K562 (cell line): ENCODE data around the gene HOXB1. TPM values are rescaled to one million over a fixed set of nuclear protein-coding genes. Genes with fewer than 3 reads are reported as not detected.
A peak's percentile ranks its signal among the peaks of the same experiment; 100 is the strongest.

Experiments used
- CC2D1A ChIP-seq: fragments of 450-650 bp; IDR thresholded peaks from 2 replicates; pipeline ENCODE4 v1.6.1; 2017; ENCODE audit warnings: mild to moderate bottlenecking
- HDAC1 ChIP-seq, 2 experiments: fragments of 450-650 bp; IDR thresholded peaks; 2 replicates each; pipeline ENCODE4 v1.6.1; 2016 to 2017; ENCODE audit warnings: inconsistent platforms in 1 of 2, mild to moderate bottlenecking in 1 of 2, moderate library complexity in 1 of 2
- MED1 ChIP-seq: sonication (generic); formaldehyde crosslinking; IDR thresholded peaks from 2 replicates; pipeline ENCODE4 v1.8.1; 2023; ENCODE audit warnings: missing genetic modification reagents, borderline replicate concordance
- MYC ChIP-seq, 2 experiments: fragments of 250-450 bp in 1 of 2; sonication (Bioruptor Pico) in 1 of 2; IDR thresholded peaks; 2 replicates each; pipeline versions ENCODE4 v1.5.1 to v1.6.1; 2012 to 2021; ENCODE audit warnings: low read depth in 2 of 2, borderline replicate concordance in 1 of 2, improper control_type of control experiment in 1 of 2, low read length in 1 of 2, mild to moderate bottlenecking in 1 of 2, moderate library complexity in 1 of 2
- NCOA1 ChIP-seq: fragments of 450-650 bp; IDR thresholded peaks from 2 replicates; pipeline ENCODE4 v1.6.1; 2016; ENCODE audit warnings: low read depth
- NRF1 ChIP-seq, 2 experiments: fragments of 450-650 bp; IDR thresholded peaks in 1 of 2; conservative IDR thresholded peaks in 1 of 2; 2 replicates each; pipeline ENCODE4 v1.6.1; 2014; ENCODE audit warnings: mild to moderate bottlenecking in 2 of 2
- POLR3G ChIP-seq: IDR thresholded peaks from 2 replicates; pipeline ENCODE4 v1.6.1; 2011; ENCODE audit not compliant: insufficient read length, insufficient replicate concordance; ENCODE audit errors: extremely low read depth
- RFX5 ChIP-seq: IDR thresholded peaks from 2 replicates; pipeline ENCODE4 v1.6.1; 2011; ENCODE audit warnings: low read depth, mild to moderate bottlenecking, improper control_type of control experiment, low read length
- SMAD3 ChIP-seq: fragments of 450-650 bp; formaldehyde crosslinking; conservative IDR thresholded peaks from 2 replicates; pipeline ENCODE4 v1.4.0; 2020; ENCODE audit warnings: mild to moderate bottlenecking
- ZBTB1 ChIP-seq: sonication (generic); formaldehyde crosslinking; IDR thresholded peaks from 2 replicates; pipeline ENCODE4 v1.8.1; 2023; ENCODE audit warnings: missing genetic modification reagents, low read depth, mild to moderate bottlenecking, borderline replicate concordance
- ZNF12 ChIP-seq: sonication (generic); formaldehyde crosslinking; IDR thresholded peaks from 2 replicates; pipeline ENCODE4 v1.4.0; 2020; ENCODE audit warnings: mild to moderate bottlenecking, missing genetic modification reagents
- ZNF445 ChIP-seq: fragments of 250-450 bp; sonication (Bioruptor Pico); IDR thresholded peaks from 2 replicates; pipeline ENCODE4 v1.4.0; 2020; ENCODE audit warnings: low read depth, mild to moderate bottlenecking, moderate library complexity
- ZNF583 ChIP-seq: fragments of 250-450 bp; sonication (Bioruptor Pico); IDR thresholded peaks from 2 replicates; pipeline ENCODE4 v1.4.0; 2020
- ZNF76 ChIP-seq: fragments of 250-450 bp; sonication (Bioruptor Pico); IDR thresholded peaks from 2 replicates; pipeline ENCODE4 v1.4.0; 2020; ENCODE audit warnings: mild to moderate bottlenecking, moderate library complexity, borderline replicate concordance
- ZNF764 ChIP-seq: fragments of 250-450 bp; sonication (Bioruptor Pico); IDR thresholded peaks from 2 replicates; pipeline ENCODE4 v1.4.0; 2020; ENCODE audit warnings: low read depth, mild to moderate bottlenecking, moderate library complexity
- ZNF766 ChIP-seq: fragments of 200-800 bp; sonication (Bioruptor generic); conservative IDR thresholded peaks from 2 replicates; pipeline ENCODE4 v1.6.1; 2016; ENCODE audit warnings: missing genetic modification characterization, missing compliant biosample characterization
- polyA plus RNA-seq, 8 experiments: library from polyadenylated mRNA; depleted of rRNA in 4 of 8; stranded (reverse) in 5 of 8; unstranded in 3 of 8; fragments of >200 nt; fragmentation: Nextera tagmentation in 2 of 8; fragmentation: Illumina TruSeq in 1 of 8; extraction: Ambion mirVana in 2 of 8; extraction: Trizol in 1 of 8; gene quantifications; 2 replicates each; pipeline versions ENCODE4 v1.2.1 to v1.2.3, GENCODE V29; 2011 to 2014; ENCODE audit warnings: inconsistent platforms in 1 of 8, missing spikeins in 1 of 8
- total RNA-seq, 7 experiments: library from RNA; depleted of rRNA in 6 of 7; stranded (reverse); fragments of >200 nt in 6 of 7; fragmentation: Illumina TruSeq in 2 of 7; extraction: Trizol in 2 of 7; gene quantifications; 2 replicates each; pipeline versions ENCODE4 v1.2.1 to v1.2.3, GENCODE V29; 2011 to 2021; ENCODE audit warnings: low replicate concordance in 1 of 7
- TF ChIP-seq, protein P1 (sequence below): fragments of 250-450 bp; sonication (Bioruptor Pico); IDR thresholded peaks from 2 replicates; pipeline ENCODE4 v1.4.0; 2020; ENCODE audit warnings: mild to moderate bottlenecking
- TF ChIP-seq, protein P2 (sequence below): fragments of 250-450 bp; sonication (Bioruptor Pico); IDR thresholded peaks from 2 replicates; pipeline ENCODE4 v1.5.0; 2020; ENCODE audit warnings: mild to moderate bottlenecking, borderline replicate concordance
- TF ChIP-seq, protein P3 (sequence below): sonication (generic); formaldehyde crosslinking; IDR thresholded peaks from 2 replicates; pipeline ENCODE4 v1.8.1; 2023; ENCODE audit warnings: mild to moderate bottlenecking, missing genetic modification reagents
- TF ChIP-seq, protein P4 (sequence below): fragments of 450-650 bp; formaldehyde crosslinking; IDR thresholded peaks from 2 replicates; pipeline ENCODE4 v1.4.0; 2020; ENCODE audit warnings: mild to moderate bottlenecking, moderate library complexity

Gene HOXB1
- total and polyA plus RNA-seq, 9 of the 15 experiments (the other 6 are each of a cell fraction or from before 2014, with no cell fraction given): 0.04 TPM; not detected in 8

DNA sequence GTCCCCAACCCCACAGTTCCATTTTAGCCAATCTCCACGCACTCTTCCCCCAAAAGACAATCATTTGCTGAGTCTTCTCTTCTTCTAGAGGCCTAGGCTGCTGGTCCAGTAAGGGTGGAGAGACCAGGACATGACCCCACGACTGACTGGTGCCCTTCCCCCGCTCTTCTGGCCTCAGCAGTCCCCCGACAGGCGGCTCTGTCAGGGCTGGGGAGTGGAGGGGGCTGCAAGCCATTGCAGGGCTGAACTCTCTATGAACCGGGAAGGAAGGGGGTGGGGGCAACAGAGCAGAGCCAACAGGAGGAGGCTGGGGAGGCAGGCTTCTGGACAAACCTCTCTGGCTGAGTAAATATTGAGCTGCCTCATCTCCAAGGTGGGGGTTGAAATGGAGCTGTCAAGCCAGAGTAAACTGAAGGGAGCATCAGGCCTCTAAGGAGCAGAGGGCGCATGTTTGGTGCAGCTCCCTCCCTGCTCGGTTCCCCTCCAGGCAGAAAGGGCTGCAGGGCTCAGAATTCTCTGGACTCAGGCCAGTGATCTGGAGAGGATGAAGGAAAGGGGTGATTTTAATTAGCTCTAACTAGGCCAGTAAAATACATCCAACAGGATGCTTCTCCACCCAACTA, 8.7 kb downstream of the HOXB1 start (continued):
- TF ChIP-seq MYC (IDR thresholded peaks at IDR 0.05; ENCODE audit: low read depth, low read length): peak; percentile 20; the same call in 1 of the 2 replicates
- no peak for TF ChIP-seq MYC (CRISPR knock-in tag; IDR thresholded peaks at IDR 0.05; ENCODE audit: borderline replicate concordance, low read depth)
- no peak for TF ChIP-seq ZNF76 (CRISPR knock-in tag)
- no peak for TF ChIP-seq ZNF583 (CRISPR knock-in tag)
- no peak for TF ChIP-seq CC2D1A
- TF ChIP-seq HDAC1 (IDR thresholded peaks at IDR 0.05): peak in 1 of 2 experiments; percentile 41; a peak in 1 of 4 replicates
- no peak for TF ChIP-seq ZNF766 (CRISPR knock-in tag)
- TF ChIP-seq, protein P1, sequence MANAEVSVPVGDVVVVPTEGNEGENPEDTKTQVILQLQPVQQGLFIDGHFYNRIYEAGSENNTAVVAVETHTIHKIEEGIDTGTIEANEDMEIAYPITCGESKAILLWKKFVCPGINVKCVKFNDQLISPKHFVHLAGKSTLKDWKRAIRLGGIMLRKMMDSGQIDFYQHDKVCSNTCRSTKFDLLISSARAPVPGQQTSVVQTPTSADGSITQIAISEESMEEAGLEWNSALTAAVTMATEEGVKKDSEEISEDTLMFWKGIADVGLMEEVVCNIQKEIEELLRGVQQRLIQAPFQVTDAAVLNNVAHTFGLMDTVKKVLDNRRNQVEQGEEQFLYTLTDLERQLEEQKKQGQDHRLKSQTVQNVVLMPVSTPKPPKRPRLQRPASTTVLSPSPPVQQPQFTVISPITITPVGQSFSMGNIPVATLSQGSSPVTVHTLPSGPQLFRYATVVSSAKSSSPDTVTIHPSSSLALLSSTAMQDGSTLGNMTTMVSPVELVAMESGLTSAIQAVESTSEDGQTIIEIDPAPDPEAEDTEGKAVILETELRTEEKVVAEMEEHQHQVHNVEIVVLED: no peak
- no peak for TF ChIP-seq SMAD3 (CRISPR knock-in tag)
- TF ChIP-seq ZBTB1 (CRISPR knock-in tag): no peak
- TF ChIP-seq, protein P2, sequence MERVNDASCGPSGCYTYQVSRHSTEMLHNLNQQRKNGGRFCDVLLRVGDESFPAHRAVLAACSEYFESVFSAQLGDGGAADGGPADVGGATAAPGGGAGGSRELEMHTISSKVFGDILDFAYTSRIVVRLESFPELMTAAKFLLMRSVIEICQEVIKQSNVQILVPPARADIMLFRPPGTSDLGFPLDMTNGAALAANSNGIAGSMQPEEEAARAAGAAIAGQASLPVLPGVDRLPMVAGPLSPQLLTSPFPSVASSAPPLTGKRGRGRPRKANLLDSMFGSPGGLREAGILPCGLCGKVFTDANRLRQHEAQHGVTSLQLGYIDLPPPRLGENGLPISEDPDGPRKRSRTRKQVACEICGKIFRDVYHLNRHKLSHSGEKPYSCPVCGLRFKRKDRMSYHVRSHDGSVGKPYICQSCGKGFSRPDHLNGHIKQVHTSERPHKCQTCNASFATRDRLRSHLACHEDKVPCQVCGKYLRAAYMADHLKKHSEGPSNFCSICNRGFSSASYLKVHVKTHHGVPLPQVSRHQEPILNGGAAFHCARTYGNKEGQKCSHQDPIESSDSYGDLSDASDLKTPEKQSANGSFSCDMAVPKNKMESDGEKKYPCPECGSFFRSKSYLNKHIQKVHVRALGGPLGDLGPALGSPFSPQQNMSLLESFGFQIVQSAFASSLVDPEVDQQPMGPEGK: no peak
- TF ChIP-seq, protein P3, sequence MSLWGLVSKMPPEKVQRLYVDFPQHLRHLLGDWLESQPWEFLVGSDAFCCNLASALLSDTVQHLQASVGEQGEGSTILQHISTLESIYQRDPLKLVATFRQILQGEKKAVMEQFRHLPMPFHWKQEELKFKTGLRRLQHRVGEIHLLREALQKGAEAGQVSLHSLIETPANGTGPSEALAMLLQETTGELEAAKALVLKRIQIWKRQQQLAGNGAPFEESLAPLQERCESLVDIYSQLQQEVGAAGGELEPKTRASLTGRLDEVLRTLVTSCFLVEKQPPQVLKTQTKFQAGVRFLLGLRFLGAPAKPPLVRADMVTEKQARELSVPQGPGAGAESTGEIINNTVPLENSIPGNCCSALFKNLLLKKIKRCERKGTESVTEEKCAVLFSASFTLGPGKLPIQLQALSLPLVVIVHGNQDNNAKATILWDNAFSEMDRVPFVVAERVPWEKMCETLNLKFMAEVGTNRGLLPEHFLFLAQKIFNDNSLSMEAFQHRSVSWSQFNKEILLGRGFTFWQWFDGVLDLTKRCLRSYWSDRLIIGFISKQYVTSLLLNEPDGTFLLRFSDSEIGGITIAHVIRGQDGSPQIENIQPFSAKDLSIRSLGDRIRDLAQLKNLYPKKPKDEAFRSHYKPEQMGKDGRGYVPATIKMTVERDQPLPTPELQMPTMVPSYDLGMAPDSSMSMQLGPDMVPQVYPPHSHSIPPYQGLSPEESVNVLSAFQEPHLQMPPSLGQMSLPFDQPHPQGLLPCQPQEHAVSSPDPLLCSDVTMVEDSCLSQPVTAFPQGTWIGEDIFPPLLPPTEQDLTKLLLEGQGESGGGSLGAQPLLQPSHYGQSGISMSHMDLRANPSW: no peak
- no peak for TF ChIP-seq MED1 (CRISPR knock-in tag)
- no peak for TF ChIP-seq ZNF12
- no peak for TF ChIP-seq RFX5
- TF ChIP-seq NRF1 (conservative IDR thresholded peaks at IDR 0.05 in 1 of 2, IDR thresholded peaks at IDR 0.05 in 1 of 2): peak in 1 of 2 experiments; percentile 27; a peak in 1 of 4 replicates
- peak; percentile 39; the same call in 1 of the 2 replicates for TF ChIP-seq NCOA1
- no peak for TF ChIP-seq ZNF764 (CRISPR knock-in tag)
- TF ChIP-seq ZNF445 (CRISPR knock-in tag): no peak
- no peak for TF ChIP-seq POLR3G
- TF ChIP-seq, protein P4, sequence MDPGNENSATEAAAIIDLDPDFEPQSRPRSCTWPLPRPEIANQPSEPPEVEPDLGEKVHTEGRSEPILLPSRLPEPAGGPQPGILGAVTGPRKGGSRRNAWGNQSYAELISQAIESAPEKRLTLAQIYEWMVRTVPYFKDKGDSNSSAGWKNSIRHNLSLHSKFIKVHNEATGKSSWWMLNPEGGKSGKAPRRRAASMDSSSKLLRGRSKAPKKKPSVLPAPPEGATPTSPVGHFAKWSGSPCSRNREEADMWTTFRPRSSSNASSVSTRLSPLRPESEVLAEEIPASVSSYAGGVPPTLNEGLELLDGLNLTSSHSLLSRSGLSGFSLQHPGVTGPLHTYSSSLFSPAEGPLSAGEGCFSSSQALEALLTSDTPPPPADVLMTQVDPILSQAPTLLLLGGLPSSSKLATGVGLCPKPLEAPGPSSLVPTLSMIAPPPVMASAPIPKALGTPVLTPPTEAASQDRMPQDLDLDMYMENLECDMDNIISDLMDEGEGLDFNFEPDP: no peak
